ENCODE data around the gene NAT8L. TPM values are rescaled to one million over a fixed set of nuclear protein-coding genes. Genes with fewer than 3 reads are reported as not detected.

The NAT8L gene
- polyA plus RNA-seq, 1 donor from 2014 or later = 12.6 TPM

DNA sequence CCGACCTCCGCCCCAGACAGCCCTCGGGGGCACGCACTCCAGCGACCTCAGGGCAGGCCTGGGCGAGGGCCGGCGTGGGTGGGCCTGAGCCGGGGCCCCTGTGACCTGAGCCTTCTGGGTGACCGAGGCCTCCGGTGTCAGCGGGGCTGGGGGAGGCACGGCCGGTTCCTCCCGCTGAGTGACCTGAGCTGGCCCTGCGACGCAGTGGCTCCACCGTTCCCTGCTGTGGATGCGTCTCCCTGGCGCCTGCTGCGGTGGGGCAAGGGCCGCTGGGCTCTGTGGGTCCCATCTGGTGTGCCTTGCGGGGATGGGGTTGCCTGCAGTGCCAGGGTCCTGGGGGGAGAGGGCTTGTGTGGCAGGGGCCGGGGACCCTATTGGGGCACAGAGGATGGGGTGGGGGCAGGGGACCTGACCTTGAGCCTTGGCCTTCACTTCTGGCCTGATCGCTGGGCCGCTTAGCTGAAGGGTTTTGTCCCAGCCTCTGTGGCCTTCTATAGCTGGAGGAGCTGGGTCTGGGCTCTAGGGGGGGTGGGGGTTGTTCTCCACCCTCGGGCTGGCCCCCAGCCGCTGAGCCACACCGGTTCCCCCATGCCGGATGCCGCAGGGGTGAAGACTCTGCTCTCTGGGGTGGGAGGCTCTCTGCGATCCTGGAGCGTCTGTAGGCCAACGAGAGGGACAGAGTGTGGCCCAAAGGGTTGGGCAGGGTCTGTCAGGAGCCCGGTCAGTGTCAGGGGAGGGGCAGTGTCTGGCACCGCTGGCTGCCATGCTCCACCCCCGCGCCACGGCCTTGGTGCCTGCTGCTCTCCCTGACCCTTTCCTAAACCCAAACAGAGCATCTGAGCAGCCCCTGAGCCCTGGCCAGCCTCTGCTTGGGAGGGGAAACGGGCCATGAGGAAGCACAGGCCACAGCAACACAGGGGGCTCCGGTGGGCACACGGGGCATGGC is 2.3 kb downstream of the NAT8L start:
- Histone ChIP-seq H3K4me2 (ENCODE audit: low read length) (no peak overlapping the region), H3K79me2 (replicated peaks; ENCODE audit: insufficient read depth, low read length) (no peaks in the 10 kb centered on the region), H3K4me3 (ENCODE audit: low read length) (peak overlapping the region; percentile 69), H3F3A (ENCODE audit: insufficient read depth, low read length, poor library complexity, severe bottlenecking) (no peaks in the 10 kb centered on the region), H3K27ac (ENCODE audit: low read length) (no peak overlapping the region), H3K27me3 (ENCODE audit: insufficient read depth, low read depth, low read length) (no peaks in the 10 kb centered on the region), H3K9me2 (ENCODE audit: insufficient read depth, low read length) (no peaks in the 10 kb centered on the region), H3K36me3 (ENCODE audit: insufficient read depth, low read length) (no peaks in the 10 kb centered on the region), H3K9ac (ENCODE audit: low read length) (peak overlapping the region; percentile 3), H3K9me3 (ENCODE audit: low read length) (no peaks in the 10 kb centered on the region), H4K20me1 (ENCODE audit: insufficient read depth) (peaks cover 7% of the 10 kb centered on the region), H2AFZ (ENCODE audit: low read depth, low read length) (no peak overlapping the region)
- TF ChIP-seq, protein P1, sequence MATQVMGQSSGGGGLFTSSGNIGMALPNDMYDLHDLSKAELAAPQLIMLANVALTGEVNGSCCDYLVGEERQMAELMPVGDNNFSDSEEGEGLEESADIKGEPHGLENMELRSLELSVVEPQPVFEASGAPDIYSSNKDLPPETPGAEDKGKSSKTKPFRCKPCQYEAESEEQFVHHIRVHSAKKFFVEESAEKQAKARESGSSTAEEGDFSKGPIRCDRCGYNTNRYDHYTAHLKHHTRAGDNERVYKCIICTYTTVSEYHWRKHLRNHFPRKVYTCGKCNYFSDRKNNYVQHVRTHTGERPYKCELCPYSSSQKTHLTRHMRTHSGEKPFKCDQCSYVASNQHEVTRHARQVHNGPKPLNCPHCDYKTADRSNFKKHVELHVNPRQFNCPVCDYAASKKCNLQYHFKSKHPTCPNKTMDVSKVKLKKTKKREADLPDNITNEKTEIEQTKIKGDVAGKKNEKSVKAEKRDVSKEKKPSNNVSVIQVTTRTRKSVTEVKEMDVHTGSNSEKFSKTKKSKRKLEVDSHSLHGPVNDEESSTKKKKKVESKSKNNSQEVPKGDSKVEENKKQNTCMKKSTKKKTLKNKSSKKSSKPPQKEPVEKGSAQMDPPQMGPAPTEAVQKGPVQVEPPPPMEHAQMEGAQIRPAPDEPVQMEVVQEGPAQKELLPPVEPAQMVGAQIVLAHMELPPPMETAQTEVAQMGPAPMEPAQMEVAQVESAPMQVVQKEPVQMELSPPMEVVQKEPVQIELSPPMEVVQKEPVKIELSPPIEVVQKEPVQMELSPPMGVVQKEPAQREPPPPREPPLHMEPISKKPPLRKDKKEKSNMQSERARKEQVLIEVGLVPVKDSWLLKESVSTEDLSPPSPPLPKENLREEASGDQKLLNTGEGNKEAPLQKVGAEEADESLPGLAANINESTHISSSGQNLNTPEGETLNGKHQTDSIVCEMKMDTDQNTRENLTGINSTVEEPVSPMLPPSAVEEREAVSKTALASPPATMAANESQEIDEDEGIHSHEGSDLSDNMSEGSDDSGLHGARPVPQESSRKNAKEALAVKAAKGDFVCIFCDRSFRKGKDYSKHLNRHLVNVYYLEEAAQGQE (IDR thresholded peaks at IDR 0.05; ENCODE audit: borderline replicate concordance) = no peak
- TF ChIP-seq RAD21 (conservative IDR thresholded peaks at IDR 0.05) (no peak), EZH2 (IDR thresholded peaks at IDR 0.05; ENCODE audit: borderline replicate concordance, insufficient read depth, low read length, poor library complexity, severe bottlenecking) (no peak), SMC3 (conservative IDR thresholded peaks at IDR 0.05; ENCODE audit: poor library complexity) (no peak), POLR2AphosphoS5 (IDR thresholded peaks at IDR 0.05) (no peak), EP300 (conservative IDR thresholded peaks at IDR 0.05; ENCODE audit: poor library complexity, severe bottlenecking) (no peak), TAF1 (IDR thresholded peaks at IDR 0.05; ENCODE audit: low read depth) (no peak)
- TF ChIP-seq, protein P2, sequence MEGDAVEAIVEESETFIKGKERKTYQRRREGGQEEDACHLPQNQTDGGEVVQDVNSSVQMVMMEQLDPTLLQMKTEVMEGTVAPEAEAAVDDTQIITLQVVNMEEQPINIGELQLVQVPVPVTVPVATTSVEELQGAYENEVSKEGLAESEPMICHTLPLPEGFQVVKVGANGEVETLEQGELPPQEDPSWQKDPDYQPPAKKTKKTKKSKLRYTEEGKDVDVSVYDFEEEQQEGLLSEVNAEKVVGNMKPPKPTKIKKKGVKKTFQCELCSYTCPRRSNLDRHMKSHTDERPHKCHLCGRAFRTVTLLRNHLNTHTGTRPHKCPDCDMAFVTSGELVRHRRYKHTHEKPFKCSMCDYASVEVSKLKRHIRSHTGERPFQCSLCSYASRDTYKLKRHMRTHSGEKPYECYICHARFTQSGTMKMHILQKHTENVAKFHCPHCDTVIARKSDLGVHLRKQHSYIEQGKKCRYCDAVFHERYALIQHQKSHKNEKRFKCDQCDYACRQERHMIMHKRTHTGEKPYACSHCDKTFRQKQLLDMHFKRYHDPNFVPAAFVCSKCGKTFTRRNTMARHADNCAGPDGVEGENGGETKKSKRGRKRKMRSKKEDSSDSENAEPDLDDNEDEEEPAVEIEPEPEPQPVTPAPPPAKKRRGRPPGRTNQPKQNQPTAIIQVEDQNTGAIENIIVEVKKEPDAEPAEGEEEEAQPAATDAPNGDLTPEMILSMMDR (IDR thresholded peaks at IDR 0.05; ENCODE audit: poor library complexity, severe bottlenecking) = no peak

DNA sequence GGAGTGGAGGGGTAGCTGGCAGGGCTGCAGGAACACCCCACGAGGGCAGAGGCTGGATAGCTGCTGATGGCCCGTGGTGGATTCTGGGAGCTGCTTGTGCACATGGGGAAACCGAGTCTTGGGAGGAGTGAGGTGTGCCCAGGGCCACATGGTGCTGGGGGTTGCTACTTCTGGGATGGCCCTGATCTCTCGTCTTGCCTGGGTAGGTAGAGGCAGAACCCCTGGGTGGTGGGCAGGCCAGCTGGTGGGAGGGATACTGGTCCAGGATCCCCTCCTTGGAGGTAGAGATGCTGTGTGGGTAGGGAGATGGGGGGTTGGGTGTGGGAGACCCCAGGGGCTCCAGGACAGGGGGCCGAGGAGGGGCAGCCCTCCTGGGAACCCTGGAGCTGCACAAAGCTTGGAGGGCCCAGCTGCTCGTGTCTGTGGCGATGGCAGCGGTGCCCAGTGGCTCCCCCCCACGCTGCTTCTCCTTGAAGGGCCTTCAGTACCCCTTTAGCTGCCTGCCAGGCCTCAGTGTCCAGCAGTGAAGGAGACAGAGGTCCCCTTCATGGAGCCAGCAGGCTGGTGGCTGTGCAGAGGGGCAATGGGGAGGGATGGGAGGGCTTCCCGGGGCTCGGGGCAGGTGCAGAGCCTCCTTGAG is 3.2 kb downstream of the NAT8L start:
- Histone ChIP-seq H3K9me3 (ENCODE audit: low read length) (no peaks in the 10 kb centered on the region), H3K9me2 (ENCODE audit: insufficient read depth, low read length) (no peaks in the 10 kb centered on the region), H3K27ac (ENCODE audit: low read length) (no peak overlapping the region), H3K4me2 (ENCODE audit: low read length) (no peak overlapping the region), H3K4me3 (ENCODE audit: low read length) (peak overlapping the region; percentile 69), H3K36me3 (ENCODE audit: insufficient read depth, low read length) (no peaks in the 10 kb centered on the region), H3K79me2 (replicated peaks; ENCODE audit: insufficient read depth, low read length) (no peaks in the 10 kb centered on the region), H3K27me3 (ENCODE audit: insufficient read depth, low read depth, low read length) (no peaks in the 10 kb centered on the region), H2AFZ (ENCODE audit: low read depth, low read length) (no peak overlapping the region), H3K9ac (ENCODE audit: low read length) (no peak overlapping the region), H3F3A (ENCODE audit: insufficient read depth, low read length, poor library complexity, severe bottlenecking) (no peaks in the 10 kb centered on the region), H4K20me1 (ENCODE audit: insufficient read depth) (peaks cover 7% of the 10 kb centered on the region)
- TF ChIP-seq RAD21 (conservative IDR thresholded peaks at IDR 0.05) (no peak), MXI1 (conservative IDR thresholded peaks at IDR 0.05; ENCODE audit: poor library complexity, severe bottlenecking) (no peak)

Measured in neural cell (in vitro differentiated cells).